Measurements from ENCODE around the gene PPBP.
"Not testable (repeated sequence)": the region's sequence is repeated elsewhere in the genome, so short reads cannot be mapped to it uniquely, and the experiment has no call there.

The PPBP gene

DNA sequence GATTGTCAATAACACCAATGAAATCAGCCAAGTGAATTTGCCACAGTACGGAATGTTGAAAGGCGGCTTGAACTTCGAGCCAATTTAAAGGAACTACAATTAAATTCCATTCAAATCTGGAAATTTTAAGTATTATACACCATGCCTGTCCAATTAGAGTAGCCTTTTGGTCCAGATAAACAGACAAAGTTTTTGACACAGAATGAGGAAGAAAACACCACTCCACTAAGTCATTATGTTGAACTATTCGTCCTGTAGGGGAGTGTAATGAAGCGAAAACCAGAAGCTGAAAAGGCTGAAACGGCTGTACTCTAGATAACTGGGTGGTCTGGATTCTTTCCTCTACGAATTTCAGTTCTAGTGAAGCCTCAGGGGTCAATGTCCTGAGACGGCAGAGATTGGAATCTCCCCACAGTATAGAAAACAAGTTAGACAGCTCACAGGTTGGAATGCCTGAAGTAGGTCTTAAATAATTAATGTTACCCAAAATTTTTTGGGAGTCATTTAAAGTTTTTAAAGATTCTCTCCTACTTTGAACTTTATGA is 37.5 kb downstream of the PPBP start:
- not testable (repeated sequence) for H3K9ac ChIP-seq (ENCODE audit: low read depth, low read length)
- peaks cover 12% of the 10 kb centered on the region for H3K4me1 ChIP-seq (ENCODE audit: insufficient read depth, low read length)

DNA sequence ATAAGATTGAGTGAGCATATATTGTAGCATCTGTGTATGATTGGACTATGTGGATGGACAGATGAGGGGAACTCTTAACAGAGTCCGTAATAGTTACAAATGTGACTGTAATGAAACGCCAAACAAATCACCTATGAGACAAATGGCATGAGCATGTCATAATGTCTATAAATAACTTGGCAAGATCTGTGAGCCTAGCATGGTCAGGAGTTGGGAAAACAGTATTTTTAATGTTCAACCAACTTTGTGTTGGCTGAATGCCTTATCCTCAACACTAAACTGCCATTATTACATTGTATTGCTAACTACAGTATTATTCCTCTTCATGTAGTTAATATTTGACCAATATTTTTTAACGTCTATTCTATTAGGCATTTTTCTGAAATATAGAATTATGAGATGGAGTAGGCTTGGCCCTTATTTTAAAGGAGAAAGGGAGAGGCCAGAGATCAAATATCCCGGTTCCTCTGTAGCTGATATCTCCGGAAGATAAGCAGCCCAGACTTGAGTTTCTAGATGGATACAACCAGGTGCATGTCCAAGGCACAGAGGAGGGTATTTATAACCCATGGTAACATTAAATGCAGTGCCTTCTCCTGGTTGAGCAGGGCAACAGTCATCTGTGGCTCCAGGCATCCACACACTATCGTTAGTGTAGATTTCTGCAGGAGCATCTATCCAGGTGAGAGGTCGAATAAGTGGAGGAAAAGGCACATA is 38.8 kb downstream of the PPBP start:
- H3K9me3 ChIP-seq (ENCODE audit: control insufficient read depth, insufficient read depth, low read length) = no peaks in the 10 kb centered on the region
- peaks cover 12% of the 10 kb centered on the region for H3K4me1 ChIP-seq (ENCODE audit: insufficient read depth, low read length)
- H3K36me3 ChIP-seq (ENCODE audit: insufficient read depth, low read length) = no peaks in the 10 kb centered on the region
- H3K9ac ChIP-seq (ENCODE audit: low read depth, low read length) = no peak overlapping the region

More for the DNA sequence above, 37.5 kb downstream of the PPBP start:
- H3K36me3 ChIP-seq (ENCODE audit: insufficient read depth, low read length); H3K9me3 ChIP-seq (ENCODE audit: control insufficient read depth, insufficient read depth, low read length): not testable (repeated sequence)

DNA sequence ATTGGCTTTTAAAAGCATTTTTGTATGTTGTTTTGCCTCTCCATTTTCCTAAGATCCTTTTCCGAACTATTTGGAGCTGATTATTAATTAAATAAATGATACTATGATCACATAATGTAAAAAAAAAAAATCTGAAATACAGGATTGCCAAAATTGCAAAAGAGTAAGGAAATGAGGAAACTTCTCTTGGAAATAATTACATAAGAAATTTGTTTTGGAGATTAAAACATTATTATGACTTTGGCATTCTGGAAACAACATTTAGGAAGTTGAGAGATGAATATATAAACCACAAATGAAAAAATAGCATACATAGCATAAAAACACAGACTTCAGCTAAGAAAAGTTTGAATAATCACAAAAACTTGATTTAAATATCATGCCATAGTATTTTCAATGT is 39.7 kb downstream of the PPBP start:
- no peak overlapping the region for H3K9ac ChIP-seq (ENCODE audit: low read depth, low read length)
- H3K9me3 ChIP-seq (ENCODE audit: control insufficient read depth, insufficient read depth, low read length) = no peaks in the 10 kb centered on the region
- H3K4me1 ChIP-seq (ENCODE audit: insufficient read depth, low read length) = peaks cover 14% of the 10 kb centered on the region
- no peaks in the 10 kb centered on the region for H3K36me3 ChIP-seq (ENCODE audit: insufficient read depth, low read length)

DNA sequence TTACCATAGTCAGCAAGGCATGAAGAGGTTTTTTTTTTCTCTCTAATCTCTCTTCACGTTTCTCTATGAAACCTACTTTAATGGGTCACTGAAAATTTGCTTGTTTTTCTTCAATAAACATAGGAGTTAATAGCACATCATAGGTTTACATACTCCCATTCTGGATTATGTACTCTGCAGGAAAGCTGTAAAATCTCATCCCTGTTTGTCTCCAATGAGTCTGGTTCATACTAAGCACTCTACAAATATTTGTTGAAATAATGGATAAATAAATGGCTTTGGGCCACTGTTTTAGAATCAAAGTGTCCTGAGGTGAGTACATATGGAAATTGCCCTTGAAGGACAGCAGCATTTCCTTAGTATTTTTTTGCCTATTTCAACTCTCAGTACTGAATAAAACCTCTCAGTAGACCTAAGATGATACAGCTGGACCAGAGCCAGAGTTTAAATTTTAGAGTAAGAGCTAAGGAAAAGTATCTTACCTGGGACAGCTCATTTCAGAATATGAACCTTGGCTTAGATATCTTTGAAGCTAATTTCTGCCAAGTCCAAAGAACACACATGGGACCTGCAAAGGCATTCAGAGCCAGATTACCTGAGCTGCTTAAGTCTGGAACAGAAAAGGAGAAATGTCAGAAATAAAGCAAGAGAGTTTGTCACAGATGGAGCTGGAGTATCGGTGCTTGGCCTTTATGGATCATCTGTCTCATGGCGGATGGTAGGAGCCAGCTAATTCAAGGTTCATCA is 40.6 kb downstream of the PPBP start:
- Histone ChIP-seq H3K36me3 (ENCODE audit: insufficient read depth, low read length) (no peaks in the 10 kb centered on the region), H3K4me1 (ENCODE audit: insufficient read depth, low read length) (peaks cover 17% of the 10 kb centered on the region), H3K9me3 (ENCODE audit: control insufficient read depth, insufficient read depth, low read length) (no peaks in the 10 kb centered on the region), H3K9ac (ENCODE audit: low read depth, low read length) (no peak overlapping the region)

DNA sequence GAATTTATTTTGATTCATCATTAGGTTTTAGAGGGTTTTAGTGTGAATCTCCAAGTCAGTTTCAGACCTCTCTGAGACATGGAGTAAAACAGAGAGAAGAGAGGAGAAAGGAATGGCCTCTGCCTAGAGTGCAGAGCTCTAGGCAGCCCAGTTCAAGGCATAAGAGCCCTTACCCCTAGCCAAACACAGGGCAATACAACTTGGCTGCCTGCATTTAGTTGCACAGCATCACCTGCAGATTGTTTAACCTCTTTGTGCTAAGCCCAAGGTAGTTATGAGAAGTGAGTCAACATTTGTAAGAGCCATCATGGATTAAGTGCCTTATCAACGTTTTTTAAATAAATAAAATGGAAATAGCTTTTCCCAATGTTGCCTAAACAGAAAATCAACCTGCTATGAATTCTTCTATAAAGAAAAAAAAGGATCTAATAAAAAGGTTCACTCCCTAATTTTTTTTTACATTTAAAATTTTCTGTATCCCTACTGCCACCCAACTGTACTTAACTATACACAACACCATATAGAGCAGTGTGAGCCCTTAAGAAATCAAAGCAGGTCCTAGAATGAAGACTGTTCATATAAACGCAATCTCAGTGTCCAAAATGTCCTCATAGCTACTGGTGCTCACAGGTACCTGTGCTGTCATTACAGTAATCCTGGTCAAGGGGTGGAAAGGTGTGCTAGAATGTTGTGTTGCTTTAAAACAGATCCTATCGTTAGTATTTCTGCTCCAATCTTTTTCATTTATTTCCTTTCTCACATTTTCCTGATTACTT is 42.1 kb downstream of the PPBP start:
- 0 out of 2 replicates have a peak, but pooled peaks cover 7% of the 10 kb centered on the region for H3K4me1 ChIP-seq (ENCODE audit: insufficient read depth, low read length)
- no peak overlapping the region for H3K9ac ChIP-seq (ENCODE audit: low read depth, low read length)
- no peaks in the 10 kb centered on the region for H3K36me3 ChIP-seq (ENCODE audit: insufficient read depth, low read length)
- H3K9me3 ChIP-seq (ENCODE audit: control insufficient read depth, insufficient read depth, low read length) = no peaks in the 10 kb centered on the region

DNA sequence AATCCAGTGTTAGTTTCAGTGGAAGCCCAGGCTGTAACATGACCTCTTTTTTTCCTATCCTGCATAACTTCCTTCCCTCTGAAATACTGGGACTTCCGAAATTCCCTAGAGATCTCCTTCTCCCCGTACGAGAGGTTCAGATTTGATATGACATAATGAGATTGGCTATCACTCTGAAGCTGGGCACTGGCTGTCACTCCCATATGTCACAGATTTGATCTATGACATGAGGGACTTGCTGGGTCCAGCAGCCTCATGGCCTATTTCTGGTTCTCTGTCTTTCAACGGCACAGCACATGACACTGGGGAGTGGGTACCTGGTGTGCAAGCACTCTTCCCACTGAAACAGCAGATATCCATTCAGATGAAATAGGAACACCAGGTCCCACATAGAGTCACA is 42.9 kb downstream of the PPBP start:
- Histone ChIP-seq H3K9me3 (ENCODE audit: control insufficient read depth, insufficient read depth, low read length) (no peaks in the 10 kb centered on the region), H3K4me1 (ENCODE audit: insufficient read depth, low read length) (0 out of 2 replicates have a peak, but pooled peaks cover 7% of the 10 kb centered on the region), H3K36me3 (ENCODE audit: insufficient read depth, low read length) (no peaks in the 10 kb centered on the region), H3K9ac (ENCODE audit: low read depth, low read length) (no peak overlapping the region)

DNA sequence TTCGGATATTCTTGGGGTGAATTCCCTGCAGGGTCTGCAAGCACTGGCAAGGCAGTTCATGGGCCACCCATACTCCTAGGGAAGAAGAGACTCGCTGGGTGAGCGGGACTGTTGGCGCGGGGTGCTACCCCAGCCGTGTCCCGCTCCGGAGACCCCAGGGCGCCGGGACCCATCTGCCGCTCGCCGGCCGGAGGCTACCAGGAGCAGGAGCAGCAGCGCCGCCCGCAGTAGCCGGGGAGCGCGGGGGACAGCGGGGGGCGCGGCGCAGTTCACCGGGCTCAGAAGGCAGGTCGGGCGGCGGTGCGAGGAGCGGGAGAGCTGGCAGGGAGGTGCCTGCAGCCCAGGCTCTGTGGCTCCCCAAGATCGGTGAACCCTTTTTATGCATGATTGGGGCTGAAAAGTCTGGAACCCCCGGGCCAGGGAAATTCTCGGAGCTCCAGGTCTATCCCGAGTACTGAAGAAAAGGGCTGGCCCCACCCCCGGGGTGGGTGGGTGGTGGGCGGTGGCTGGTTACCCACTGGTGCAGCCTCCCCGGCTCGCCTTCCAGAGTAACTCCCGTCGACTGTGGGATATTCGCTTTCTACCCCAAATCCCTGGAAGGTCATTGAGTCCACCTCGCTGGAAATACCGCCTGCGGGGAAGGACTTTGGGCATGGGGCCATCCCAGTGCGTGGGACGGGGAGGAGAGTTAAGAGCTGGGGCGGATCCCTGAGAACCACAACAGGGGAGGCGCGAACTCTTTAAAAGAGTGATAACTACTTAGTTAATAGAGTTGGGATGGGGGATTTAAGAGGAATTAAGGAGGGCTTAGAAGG is 43.7 kb downstream of the PPBP start:
- Histone ChIP-seq H3K9me3 (ENCODE audit: control insufficient read depth, insufficient read depth, low read length) (no peaks in the 10 kb centered on the region), H3K36me3 (ENCODE audit: insufficient read depth, low read length) (no peaks in the 10 kb centered on the region), H3K9ac (ENCODE audit: low read depth, low read length) (peak overlapping the region; percentile 52; the same call in 1 of the 2 replicates), H3K4me1 (ENCODE audit: insufficient read depth, low read length) (0 out of 2 replicates have a peak, but pooled peaks cover 7% of the 10 kb centered on the region)

DNA sequence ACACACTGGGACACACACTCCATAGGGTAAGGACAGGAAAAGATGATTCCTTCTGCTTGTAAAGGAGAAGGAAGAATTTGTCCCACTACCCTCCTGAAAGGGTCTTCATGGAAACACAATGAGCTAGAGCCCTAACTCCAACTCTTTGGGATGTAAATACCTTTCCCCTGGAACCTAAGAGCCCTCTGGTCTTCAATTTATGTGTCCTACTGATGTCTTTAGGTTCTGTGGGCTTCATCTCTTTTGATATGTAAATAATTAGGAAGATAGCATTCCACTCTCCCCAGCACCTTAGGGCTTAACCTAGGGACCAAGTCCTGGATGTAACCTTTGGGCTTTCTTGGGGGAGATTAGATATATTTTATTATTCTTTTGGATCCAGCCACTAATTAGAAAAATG is 44.4 kb downstream of the PPBP start:
- H3K9me3 ChIP-seq (ENCODE audit: control insufficient read depth, insufficient read depth, low read length) = no peaks in the 10 kb centered on the region
- H3K9ac ChIP-seq (ENCODE audit: low read depth, low read length) = peak overlapping the region; percentile 52; the same call in 1 of the 2 replicates
- H3K4me1 ChIP-seq (ENCODE audit: insufficient read depth, low read length) = 0 out of 2 replicates have a peak, but pooled peaks cover 7% of the 10 kb centered on the region
- H3K36me3 ChIP-seq (ENCODE audit: insufficient read depth, low read length) = no peaks in the 10 kb centered on the region

DNA sequence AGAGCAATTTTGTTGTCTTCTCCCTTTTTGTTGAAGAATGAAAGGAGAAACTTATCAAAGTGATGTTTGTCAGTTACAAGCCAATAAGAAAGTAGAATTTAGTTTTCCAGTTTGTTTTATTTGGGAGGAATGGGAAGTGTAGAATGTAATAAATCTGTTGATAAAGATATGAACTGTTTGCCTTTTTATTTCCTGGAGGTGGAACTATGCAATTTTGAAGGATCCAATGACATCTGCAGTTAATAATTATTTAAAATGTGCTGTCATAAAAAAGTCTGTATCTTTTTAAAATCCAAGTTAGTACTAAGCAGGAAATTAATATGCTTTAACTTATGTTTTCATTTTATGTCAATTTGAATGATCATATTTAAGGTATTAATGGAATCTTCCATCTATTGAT is 51.0 kb downstream of the PPBP start:
- no peaks in the 10 kb centered on the region for H3K36me3 ChIP-seq (ENCODE audit: insufficient read depth, low read length)
- H3K9me3 ChIP-seq (ENCODE audit: control insufficient read depth, insufficient read depth, low read length) = no peaks in the 10 kb centered on the region
- H3K4me1 ChIP-seq (ENCODE audit: insufficient read depth, low read length) = no peaks in the 10 kb centered on the region
- H3K9ac ChIP-seq (ENCODE audit: low read depth, low read length) = no peak overlapping the region
